Measurements from ENCODE around the gene AOC1.
"Not testable (repeated sequence)": the region's sequence is repeated elsewhere in the genome, so short reads cannot be mapped to it uniquely, and the experiment has no call there.

Gene AOC1, protein sequence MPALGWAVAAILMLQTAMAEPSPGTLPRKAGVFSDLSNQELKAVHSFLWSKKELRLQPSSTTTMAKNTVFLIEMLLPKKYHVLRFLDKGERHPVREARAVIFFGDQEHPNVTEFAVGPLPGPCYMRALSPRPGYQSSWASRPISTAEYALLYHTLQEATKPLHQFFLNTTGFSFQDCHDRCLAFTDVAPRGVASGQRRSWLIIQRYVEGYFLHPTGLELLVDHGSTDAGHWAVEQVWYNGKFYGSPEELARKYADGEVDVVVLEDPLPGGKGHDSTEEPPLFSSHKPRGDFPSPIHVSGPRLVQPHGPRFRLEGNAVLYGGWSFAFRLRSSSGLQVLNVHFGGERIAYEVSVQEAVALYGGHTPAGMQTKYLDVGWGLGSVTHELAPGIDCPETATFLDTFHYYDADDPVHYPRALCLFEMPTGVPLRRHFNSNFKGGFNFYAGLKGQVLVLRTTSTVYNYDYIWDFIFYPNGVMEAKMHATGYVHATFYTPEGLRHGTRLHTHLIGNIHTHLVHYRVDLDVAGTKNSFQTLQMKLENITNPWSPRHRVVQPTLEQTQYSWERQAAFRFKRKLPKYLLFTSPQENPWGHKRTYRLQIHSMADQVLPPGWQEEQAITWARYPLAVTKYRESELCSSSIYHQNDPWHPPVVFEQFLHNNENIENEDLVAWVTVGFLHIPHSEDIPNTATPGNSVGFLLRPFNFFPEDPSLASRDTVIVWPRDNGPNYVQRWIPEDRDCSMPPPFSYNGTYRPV

GRCh38 chr7:150852371-150852905 lies at the start of gene AOC1:
TSS of gene AOC1 (plus strand) at chr7:150852517. CDS start at chr7:150856471, 3,954 bp downstream.
- DNase-seq, result no peak

GRCh38 chr7:150803161-150803860 lies 49.0 kb upstream of the AOC1 start:
- DNase-seq, result no peak

- no peak for DNase-seq
Observed at GRCh38 chr7:150804802-150805201, 47.5 kb upstream of the AOC1 start.

DNA sequence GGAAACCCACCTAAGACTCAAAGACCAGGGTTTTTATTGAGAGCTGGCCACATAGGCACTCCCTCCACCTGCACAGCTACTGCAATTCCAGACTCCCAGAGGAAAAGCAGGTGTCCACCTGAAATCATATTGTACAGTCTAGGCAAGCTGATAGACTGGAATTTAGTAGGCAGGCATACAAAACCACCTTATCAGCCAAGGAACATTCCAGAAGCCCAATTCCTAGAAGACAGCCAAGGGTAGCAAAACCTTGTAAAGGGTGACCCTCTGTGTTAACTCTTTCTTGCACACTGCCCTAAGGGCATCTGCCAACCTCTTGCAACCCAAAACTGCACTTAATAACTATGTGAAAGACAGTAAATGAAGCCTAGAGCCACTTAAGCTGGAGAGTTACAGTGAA lies 46.5 kb upstream of the AOC1 start:
- no peak for DNase-seq

- no peak for DNase-seq
Observed at GRCh38 chr7:150806454-150806853, 45.9 kb upstream of the AOC1 start.

DNA sequence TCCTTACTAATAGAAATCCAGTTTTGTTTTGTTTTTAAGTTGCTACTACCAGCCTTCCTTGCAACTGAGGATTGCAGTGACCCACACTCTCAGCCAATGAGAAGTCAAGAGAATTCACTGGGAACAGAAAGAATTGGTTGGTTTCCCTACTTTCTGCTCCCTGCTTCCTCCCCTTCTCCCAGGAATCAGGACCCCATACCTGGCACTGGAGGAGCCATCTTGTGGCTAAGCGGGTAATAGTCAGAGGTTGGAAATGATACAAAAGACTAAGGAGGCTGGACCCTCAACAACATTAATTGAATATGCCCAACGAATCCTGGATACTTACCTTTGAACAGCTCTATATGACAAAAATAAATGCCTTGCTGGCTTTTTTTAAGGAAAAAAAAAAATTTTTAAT lies 45.5 kb upstream of the AOC1 start:
- DNase-seq, result no peak

GRCh38 chr7:150807616-150808438 lies 44.5 kb upstream of the AOC1 start:
- not testable (repeated sequence) for DNase-seq

- no peak for DNase-seq
Observed at GRCh38 chr7:150814328-150815001, 37.9 kb upstream of the AOC1 start.

GRCh38 chr7:150818971-150819370 lies 33.3 kb upstream of the AOC1 start:
- DNase-seq, result no peak

- DNase-seq, result no peak
Observed at GRCh38 chr7:150820148-150820547, 32.2 kb upstream of the AOC1 start.

GRCh38 chr7:150820578-150821198 lies 31.6 kb upstream of the AOC1 start:
- no peak for DNase-seq

- DNase-seq, result no peak
Observed at GRCh38 chr7:150823043-150823442, 29.3 kb upstream of the AOC1 start.

DNA sequence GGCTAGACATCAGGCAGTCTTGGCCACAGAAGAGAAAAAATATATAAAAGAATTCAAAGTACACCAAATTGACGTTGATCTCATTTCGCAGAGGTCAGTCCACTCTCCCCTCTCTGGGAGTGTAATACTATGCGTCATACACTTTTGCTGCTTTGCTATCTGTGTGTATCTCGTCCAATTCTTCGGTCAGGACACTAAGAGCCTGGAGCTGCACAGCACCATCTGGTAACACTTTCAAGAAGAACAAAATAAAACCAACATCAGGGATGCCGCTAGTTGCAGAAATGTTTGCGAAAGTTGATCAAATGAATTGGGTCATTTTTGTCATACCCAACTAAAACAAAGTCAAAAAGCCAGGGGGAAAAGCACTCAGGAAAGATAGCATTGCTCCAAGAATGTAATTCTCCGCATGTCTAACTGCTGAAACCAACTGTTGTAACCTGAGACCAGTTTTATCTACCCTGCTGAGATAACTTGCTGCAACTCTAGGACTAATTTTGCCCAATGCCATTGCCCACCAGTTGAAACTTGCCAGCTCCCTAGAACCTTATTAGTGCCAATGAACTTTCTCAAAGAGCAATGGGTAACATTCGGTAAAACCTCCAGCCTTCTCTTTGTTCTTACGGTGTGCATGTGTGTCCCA lies 28.7 kb upstream of the AOC1 start:
- no peak for DNase-seq

DNA sequence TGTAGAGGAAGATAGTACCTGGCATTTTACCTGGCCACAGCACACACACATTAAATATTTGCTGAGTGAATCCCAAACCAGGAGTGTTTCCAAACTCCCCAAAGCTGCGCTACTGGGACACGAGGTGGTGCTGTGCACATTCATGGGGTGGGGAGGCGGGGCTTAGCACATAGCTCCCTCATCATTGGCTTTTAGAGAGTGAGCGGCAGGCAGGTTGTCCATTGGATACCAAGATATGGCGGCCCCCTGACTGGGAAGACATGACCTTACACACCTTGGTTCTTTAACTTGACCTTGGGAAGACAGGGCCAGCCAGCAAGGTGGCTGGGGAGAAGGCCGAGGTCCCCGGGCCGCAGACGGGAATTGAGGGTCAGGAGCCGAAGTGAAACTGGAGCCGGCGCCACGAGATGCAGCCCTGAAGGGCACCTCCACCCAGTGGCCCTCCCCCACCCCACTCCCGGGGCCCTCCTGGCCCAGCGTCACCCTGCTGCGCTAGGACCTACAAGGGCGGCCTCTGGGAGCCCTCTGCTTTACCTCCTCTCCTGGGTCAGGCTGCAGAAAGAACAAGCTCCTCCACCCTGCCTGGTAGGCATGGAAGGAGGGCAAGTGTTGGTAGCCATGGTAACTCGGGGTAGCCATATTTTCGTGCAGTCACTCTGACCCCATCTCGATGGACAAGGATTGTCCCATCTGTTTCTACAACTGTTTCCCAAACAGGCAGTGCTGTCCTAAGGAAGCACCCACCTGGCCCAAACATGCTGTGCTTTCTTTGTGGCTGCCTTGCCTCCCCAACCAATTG lies 27.7 kb upstream of the AOC1 start:
- DNase-seq, result no peak

DNA sequence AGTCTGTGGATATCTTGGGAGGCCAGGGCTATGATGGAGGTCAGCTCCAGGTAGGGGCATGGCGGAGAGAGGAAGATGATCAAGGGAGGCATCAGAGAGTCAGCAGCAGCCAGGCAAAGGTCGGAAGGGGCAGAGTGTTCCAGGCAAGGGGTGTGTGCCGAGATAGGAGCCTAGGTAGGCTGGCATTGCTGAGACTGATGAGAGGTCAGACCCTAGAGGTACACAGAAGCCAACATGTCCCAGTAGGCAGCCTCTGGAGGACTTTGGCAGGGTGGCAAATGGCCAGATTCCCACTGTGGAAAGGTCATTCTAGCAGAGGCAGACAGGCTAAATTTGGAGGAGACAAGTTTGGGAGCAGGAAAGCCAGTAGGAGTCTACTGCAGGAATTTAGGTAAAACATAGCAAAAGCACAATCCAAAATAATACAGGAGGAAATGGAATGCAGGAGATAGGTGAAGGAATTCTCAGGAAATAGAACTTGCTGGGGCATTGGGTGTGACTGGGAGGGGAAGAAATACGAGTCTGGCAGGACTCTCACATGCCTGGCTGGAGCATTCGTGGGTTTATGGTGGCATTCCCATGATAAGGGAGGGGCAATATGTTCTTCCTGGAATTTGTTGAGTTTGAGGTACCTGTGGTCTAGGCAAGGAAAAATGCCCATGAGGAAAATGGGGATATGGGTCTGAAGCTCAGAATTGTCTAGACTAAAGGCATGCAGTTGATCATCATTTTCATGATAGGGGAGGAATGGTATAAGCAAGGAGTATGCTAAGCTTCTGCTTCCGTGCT lies 26.1 kb upstream of the AOC1 start:
- no peak for DNase-seq

- DNase-seq, result no peak
Observed at GRCh38 chr7:150828384-150828783, 23.9 kb upstream of the AOC1 start.

- no peak for DNase-seq
Observed at GRCh38 chr7:150829426-150829825, 22.9 kb upstream of the AOC1 start.

DNA sequence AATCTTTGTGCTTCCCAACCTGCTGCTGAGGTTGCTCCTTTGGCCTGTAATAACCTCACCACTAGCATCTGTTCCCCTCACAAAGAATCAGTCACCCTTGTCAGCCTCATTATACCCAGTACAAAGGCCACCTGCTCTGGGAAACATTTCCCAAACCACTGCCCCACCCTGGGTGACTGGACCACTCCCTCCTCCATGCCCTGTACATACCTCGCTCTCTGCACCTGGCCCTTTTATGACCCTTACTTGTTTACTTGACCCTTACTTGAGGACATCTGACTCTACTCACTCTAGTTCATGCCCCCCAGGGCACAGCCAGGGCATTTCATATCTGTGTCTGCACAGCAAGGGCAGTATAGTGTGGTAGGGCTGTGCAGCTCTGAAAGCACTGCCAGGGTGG lies 21.4 kb upstream of the AOC1 start:
- DNase-seq, result no peak

- no peak for DNase-seq
Observed at GRCh38 chr7:150831851-150832250, 20.5 kb upstream of the AOC1 start.
